Stimulated activated CD4-positive, alpha-beta T cell treated with anti-CD3 and anti-CD28 coated beads, Interleukin-4, amount 100 ng/mL, for 24 hours (primary cell): ENCODE results near the gene NPHS1.
"Not testable (repeated sequence)": the region's sequence is repeated elsewhere in the genome, so short reads cannot be mapped to it uniquely, and the experiment has no call there.

Source experiments
- DNase-seq: peaks from one replicate; pipeline ENCODE4 v3.0.0-alpha.2; 2020

The NPHS1 gene

DNA sequence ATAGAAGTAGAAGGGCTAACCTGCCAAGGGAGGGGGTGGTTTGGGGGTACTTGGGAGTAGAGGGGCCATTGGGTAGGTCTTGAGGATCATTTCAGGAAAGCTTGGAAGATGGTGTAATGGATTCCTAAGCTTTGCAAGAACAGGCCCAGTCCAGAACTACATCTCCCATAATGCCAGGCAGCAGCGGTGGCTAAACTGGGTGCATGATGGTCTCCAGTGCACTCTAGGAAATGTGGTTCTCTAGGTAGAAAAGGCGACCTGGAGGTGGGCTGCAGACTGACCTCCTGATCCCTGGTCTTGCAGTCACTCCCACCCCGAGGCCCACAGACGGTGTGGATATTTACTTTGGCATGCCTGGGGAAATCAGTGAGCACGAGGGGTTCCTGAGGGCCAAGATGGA is 19.9 kb upstream of the NPHS1 start:
- DNase-seq = no peak

DNA sequence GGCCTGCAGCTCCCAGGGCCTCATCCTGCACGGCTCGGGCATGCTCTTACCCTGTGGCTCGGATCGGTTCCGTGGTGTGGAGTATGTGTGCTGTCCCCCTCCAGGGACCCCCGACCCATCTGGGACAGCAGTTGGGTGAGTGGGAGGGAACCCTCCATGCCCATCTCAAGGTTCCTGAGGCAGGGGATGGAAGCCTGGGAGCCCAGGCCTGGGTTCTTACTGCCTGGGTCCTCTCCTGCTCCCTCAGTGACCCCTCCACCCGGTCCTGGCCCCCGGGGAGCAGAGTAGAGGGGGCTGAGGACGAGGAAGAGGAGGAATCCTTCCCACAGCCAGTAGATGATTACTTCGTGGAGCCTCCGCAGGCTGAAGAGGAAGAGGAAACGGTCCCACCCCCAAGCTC is 19.3 kb upstream of the NPHS1 start:
- no peak for DNase-seq

DNA sequence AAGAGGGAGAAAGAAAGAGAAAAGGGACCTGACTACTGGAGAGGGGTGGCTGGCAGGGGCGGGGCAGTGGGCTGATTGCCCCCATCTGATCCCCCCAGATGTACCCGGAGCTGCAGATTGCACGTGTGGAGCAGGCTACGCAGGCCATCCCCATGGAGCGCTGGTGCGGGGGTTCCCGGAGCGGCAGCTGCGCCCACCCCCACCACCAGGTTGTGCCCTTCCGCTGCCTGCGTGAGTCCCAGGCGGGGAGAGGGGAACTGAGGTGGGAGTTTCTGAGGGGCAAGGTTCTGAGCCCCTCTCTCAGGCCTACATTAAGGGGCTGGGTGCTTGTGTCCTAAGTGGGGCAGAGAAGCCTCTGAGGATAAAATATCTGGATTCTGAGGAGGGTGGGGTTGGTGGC is 18.5 kb upstream of the NPHS1 start:
- DNase-seq = no peak

DNA sequence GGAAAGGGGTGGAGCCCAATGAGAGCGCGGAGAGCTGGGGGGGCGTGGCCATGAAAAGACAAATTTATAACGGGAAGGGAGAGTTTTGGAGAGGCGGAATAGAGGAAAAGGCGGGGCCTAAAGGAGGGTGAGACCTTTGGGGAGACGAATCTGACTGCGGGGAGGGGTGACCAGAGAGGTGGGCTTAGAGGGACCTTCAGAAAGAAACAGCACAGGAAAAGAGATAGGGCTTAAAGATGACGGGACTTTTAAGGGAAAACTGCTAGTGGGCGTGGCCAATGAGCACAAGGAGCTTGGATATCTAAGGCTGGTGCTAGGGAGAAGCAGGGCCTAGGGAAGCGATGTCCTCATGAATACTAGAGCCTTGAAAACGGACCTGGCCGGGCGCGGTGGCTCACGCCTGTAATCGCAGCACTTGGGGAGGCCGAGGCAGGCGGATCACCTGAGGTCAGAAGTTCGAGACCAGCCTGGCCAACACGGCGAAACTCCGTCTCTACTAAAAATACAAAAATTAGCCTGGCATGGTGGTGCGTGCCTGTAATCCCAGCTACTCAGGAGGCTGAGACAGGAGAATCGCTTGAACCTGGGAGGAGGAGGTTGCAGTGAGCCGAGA is 17.9 kb upstream of the NPHS1 start:
- DNase-seq = not testable (repeated sequence)

DNA sequence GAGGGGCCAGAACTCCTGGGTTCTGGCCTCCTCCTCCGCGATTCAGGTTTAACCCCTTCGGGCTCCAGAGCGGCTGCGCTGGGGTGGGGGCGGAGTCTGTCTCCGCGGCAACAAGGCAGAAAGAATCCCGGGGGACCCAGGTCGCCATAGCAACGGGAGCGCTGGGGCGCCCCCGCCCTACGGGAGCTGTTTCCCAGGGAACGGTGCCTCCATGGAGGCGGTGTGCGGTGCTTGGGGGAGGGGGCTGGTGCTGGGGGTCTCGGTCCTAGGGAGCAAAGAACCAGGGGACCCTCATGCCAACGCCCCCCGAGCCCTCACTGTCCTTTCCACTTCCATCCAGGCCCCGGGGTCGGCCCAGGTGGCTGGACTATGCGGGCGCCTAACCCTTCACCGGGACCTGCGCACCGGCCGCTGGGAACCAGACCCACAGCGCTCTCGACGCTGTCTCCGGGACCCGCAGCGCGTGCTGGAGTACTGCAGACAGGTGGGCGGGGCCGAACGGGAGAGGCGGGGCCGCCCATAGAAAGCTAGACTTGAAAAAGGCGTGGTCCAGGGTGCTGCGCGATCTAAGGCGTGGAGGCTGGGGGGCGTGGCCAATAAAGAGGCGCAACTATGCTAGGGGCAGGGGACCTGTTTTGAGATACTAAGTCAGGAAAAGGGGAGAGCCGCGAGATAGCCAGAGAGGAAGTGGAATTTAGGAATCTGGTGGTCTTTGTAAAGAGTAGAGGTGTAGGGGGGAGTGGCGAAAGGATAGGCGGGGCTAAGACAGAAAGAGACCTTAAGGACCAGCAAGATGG is 17.2 kb upstream of the NPHS1 start:
- peak; percentile 82 for DNase-seq

DNA sequence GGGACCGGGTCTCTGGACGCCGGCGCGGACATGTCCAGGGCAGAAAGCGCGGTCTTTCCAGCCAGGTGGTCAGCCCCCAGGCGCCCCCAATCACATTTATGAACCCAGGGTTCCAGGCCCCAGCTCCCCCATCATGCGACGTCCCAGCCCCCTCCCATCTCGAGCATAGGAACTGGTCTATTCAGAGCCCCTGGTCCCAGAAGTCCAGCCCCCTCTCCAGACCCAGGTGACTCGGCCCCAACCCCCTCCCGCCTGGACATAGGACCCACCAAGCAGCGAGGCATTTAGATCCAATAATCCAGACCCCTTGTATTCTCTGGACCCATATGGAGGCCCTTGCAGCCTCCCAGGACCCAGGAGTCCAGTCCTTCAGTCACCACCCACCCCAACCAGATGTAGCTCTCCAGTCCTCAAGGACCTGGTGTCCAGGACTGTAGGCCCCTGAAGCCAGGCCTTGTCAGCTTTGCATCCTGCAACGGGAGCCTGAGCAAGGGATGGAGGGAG is 16.6 kb upstream of the NPHS1 start:
- DNase-seq = no peak

DNA sequence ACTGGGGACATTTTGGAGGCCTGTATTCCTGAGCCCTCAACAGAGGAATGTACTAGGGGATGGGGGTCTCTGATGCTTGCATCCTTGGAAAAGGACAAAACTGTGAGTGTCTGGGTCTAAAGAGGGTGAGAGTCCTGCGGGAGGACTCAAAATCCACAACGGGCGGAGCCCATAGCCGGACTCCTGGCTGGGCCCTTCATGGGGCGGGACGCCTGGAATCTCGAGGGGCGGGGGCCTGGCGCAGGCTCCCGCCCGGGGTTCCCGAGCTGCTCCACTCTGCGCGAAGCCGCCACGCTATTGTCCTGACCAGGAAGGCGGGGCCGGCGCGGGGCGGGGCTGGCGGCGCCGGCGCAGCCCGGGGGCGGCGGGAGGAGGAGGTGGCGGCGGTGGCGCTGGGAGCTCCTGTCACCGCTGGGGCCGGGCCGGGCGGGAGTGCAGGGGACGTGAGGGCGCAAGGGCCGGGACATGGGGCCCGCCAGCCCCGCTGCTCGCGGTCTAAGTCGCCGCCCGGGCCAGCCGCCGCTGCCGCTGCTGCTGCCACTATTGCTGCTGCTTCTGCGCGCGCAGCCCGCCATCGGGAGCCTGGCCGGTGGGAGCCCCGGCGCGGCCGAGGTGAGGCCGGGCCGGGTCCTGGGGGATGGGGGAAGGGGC is 16.0 kb upstream of the NPHS1 start, which contains the start of gene APLP1:
Gene APLP1, plus strand, starts transcription at position 403 of the 651 bp plus-strand sequence. Its CDS starts 63 bp downstream, at position 466.
- DNase-seq = peak; percentile 72

DNA sequence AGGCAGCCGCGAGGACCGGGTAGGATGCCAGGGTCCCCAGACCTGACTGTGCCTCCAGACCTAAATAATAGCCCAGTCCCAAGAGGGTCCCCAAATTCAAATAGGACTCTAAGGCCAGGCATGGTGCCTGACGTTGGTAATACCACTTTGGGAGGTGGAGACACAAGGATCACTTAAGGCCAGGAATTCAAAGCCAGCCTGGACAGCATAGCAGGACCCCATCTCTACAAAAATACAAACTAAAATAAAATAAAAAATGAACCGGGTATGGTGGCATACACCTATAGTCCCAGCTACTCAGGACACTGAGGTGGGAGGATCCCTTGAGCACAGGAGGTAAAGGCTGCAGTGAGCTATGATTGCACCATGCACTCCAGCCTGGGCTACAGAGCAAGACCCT is 10.7 kb upstream of the NPHS1 start:
- no peak for DNase-seq

DNA sequence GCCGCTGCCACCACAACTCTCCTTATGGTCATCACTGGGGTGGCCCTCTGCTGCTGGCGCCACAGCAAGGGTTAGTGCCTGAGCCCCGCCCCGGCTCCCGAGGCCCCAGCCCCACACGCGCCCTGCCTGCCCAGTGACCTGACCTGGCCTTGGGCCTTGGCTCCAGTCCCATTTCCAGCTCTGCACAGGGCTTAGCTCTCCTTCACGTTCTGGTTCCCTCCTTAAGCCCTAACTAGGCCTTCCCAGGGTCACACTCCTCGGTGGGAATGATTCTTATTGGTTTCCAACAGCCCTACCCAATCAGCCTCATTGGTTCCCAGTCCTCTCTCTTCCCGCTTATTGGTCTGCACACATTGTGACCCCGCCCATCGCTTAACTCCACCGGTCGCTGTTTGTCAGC is 10.2 kb upstream of the NPHS1 start:
- DNase-seq = no peak

DNA sequence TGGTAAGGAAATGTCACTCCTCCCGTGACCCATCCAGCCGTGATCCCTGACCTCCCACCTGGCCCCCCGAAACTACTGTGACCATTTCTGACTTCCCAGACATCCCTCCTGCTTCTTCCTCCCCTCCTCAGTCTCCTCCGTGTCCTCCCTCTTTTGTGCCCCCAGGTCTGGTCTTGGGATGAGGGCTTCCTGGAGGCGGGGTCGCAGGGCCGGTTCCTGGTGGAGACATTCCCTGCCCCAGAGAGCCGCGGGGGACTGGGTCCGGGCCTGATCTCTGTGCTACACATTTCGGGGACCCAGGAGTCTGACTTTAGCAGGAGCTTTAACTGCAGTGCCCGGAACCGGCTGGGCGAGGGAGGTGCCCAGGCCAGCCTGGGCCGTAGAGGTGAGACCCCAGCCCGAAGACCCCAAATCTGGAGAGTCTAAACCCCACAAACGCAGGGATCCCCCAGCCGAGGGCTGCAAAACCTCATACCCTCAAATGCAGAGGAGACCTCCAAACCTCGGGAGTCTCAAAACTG is 9.4 kb upstream of the NPHS1 start:
- DNase-seq = no peak

DNA sequence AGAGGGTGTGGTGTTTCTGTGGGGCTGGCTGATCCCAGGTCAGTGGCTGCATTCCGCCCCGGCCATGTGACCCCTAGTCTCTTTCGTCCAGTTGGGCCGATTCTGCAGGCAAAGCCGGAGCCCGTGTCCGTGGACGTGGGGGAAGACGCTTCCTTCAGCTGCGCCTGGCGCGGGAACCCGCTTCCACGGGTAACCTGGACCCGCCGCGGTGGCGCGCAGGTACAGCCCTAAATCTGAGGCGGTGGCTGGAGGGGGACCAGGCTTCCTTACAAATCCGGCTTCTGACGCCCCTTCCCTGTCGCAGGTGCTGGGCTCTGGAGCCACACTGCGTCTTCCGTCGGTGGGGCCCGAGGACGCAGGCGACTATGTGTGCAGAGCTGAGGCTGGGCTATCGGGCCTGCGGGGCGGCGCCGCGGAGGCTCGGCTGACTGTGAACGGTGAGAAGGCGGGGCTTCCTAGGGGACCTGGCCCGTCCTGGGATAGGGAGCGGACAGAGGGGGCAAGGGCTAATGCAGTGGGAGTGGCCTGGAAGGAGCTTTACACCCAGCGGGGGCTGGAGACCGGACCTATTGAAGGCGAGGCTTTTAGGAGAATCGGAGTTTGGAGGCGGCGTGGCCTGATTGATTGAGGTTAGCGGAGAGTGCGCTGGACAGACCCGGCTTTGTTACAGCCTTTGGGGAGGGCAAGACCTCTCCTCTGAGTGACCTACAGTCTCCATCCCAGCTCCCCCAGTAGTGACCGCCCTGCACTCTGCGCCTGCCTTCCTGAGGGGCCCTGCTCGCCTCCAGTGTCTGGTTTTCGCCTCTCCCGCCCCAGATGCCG is 8.7 kb upstream of the NPHS1 start:
- DNase-seq = no peak

DNA sequence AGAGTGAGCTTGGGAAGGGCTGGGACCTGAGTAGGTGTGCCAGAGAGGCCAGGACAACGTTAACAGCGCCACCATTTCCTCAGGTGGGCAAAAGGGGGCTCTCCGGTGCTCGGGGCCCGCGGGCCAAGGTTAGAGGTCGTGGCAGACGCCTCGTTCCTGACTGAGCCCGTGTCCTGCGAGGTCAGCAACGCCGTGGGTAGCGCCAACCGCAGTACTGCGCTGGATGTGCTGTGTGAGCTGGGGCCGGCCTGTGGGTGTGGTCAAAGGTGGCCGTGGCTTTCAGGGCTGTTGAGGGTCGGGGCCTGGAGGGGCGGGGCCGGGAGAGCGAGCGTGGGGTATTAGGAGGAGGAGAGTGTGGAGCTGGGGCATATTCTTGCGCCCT is 8.1 kb upstream of the NPHS1 start:
- DNase-seq = no peak

DNA sequence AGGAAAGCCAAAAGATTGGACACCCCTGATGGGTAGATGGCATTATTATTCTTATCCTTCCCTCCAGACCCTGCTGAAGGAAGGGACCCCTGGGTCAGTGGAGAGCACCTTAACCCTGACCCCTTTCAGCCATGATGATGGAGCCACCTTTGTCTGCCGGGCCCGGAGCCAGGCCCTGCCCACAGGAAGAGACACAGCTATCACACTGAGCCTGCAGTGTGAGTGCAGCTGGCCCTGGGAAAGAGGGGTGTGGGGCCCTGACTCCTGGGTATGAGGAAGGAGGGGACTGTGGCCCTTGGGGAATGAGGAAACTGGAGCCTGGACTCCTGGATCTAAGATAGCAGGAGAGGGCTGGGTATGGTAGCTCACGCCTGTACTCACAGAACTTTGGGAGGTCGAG is 7.1 kb upstream of the NPHS1 start:
- DNase-seq = no peak

DNA sequence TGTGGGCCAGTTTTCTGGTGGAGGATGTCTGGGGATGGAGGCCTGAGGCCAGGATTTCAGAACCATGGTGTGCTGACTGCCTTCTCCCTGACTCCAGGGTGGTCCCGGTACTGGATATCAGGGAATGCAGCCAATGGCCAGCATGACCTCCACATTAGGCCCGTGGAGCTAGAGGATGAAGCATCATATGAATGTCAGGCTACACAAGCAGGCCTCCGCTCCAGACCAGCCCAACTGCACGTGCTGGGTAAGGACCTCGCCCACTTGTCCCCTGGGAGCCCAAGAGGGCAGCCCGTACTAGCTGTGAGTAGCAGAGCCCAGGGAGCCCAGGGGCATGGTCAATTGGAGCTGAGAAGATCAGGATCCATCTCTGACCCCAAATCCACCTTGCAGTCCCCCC is 6.0 kb upstream of the NPHS1 start:
- DNase-seq = no peak

DNA sequence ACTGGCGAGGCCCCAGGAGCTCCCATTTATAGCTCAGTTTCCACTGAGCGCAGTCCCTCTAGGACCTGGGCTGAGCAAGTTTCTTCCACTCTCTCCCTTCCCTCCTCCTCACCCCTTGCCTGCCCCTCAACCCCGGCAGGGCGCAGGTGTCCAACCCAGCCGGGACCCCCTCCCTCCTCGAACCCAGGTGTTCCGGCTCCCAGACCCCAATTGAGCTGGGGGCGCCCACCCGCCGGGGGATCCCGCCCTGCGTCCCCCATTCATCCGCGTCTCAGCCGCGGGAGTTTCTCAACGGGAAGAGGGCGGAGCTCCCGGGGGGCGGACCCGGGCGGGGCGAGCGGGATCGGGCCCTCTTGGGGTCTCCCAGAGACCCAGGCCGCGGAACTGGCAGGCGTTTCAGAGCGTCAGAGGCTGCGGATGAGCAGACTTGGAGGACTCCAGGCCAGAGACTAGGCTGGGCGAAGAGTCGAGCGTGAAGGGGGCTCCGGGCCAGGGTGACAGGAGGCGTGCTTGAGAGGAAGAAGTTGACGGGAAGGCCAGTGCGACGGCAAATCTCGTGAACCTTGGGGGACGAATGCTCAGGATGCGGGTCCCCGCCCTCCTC is 4.3 kb upstream of the NPHS1 start, which contains the start of gene KIRREL2:
Gene KIRREL2, plus strand, starts transcription at position 366 of the 604 bp plus-strand sequence. Its CDS starts 209 bp downstream, at position 575.
- DNase-seq = peak; percentile 26

DNA sequence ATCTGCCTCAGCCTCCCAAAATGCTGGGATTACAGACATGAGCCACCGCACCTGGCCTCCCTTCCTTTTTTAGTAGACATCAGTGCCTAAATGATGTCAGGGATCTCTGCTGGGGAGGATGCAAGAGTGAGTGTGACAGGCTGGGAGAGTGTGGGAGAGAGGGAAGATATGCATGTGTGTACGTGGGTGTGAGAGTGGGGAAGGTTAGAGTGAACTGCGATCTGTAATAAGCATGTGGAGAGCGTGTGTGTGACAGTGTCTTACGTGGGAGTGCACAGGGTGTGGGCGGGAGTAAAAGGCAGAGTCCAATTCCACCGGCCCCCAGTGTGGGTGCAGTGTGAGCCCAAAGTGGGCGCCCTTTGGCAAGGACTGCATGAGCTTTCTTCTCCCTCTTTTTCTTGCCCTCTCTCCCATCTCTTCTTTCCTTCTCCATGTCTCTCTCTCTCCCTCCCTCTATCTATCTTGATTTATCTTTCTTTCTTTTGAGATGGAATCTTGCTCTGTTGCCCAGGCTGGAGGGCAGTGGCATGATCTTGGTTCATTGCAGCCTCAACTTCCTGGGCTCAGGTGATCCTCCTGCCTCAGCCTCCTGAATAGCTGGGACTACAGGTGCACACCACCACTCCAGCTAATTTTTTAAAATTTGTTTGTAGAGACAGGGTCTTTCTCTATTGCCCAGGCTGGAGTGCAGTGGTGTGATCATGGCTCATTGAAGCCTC is 893 bp upstream of the NPHS1 start:
- no peak for DNase-seq

DNA sequence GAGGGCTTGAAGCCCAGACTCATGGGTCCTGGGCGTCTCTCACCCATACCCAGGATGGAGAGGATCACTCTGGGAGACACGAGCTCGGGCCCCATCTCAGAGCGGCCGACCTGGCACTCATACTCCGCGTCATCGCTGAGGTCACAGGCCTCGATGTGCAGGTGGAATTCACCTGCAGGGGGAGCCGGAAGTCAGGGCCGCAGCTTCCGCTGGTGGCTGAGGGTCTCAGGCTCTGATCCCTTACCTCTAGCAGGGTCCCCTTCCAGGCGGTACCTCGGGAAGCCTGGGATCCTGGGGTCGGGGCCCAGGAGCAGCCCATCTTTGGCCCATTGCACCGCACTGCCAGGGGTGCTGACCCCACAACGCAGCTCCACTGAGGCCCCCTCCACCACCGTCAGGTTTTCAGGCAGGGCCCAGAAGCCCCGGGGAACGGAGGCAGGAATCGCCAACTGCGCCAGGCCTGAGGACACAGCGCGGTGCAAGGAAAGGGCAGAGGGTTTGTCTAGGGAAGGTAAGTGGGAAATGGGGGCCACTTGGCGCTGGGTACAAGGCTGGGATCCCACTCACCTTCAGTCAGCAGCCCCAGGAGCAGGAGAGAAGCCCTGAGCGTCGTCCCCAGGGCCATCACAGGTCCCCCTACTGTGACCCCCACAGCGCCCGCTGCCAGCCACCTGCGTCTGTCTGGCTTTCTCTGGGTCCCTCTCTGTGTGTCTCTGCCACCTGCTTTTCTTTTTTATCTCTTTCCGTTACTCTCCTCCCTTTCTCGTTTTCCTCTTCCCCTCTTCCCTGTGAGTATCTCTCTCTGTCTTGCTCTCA is 883 bp downstream of the NPHS1 start:
- DNase-seq = no peak

DNA sequence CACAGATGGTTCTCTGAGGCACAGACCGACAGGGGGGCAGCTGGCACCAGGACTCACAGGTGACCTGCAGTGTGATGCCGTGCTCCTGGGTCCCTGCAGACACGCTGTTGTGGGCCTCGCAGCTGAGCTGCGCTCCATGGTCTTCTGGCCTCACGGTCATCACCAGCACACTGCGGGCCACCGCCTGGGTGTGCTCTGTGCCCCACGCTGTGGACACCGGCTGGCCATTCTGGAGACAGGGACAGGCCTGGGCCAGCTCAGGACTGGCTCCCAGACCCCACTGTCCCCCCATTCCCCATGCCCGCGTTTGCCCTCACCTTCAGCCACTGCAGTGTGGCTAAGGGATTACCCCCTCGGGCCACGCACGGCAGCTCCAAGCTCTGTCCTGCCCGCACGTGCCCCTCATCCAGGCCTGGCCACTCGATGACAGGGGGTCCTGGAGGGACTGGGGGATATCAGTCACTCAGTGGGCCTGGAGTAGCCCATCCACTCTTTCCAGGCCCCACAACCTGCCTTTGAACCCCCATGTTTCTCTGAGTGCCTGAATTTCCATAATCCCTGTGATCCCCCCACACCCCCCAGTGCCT is 3.3 kb downstream of the NPHS1 start:
- DNase-seq = no peak

DNA sequence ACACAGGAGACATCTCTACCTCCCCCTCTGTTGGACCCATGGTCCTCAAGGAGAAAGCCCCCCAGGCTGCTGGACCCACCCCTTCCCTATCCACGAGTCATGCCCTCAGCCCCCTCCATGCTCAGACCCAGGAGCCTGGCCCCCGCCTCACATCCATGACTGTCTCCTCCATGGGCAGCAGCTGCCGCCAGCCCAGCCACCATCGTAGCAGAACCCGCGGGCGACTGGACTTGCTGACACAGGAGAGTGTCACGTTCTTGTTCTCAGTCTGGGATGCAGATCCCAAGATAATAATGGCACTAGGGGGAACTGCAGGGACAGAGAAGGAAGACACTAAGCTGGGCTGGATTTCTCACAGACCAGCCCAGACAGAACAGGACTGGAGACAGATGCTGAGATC is 3.8 kb downstream of the NPHS1 start:
- DNase-seq = no peak

DNA sequence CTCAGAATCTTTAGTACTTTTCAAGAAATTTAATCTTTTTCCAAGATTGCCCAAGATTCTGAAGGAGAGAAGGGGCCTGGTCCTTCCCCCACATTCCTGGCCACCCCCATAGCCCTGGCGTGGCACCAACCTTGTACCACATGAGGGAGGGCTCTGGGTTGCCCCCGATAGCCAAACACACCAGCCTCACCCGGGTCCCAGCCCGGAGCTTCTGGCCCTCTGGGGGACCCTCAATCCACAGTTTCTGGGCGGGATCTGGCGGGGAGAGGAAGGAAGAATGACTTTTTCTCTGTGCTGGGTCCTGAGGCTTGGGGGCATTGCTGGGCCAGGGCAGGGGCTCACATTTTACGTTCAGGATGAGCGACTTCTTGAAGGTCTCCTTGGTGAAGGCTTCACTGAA is 4.4 kb downstream of the NPHS1 start:
- DNase-seq = no peak
